Head of caudate nucleus (tissue), 42 donors: ENCODE data around the gene USP30.

Experiments used
- DNase-seq, 42 donors: peaks; one replicate each; pipeline versions ENCODE4 v3.0.0 to v3.0.0-alpha.2; 2020 to 2021; ENCODE audit warnings: mixed read lengths in 7 of 42
- intact Hi-C: fragments of 100-400 bp; cut with DNase I; formaldehyde crosslinking; loops from one replicate; pipeline ENCODE4 v1.15.0; 2022

The USP30 gene

GRCh38 chr12:109114644-109115043 lies 62.3 kb downstream of the USP30 start:
- intact Hi-C loops: loop anchor here (10.0 kb wide), 1 partner anchor 270 kb away; no protein-coding TSS in a partner anchor
- no peak for DNase-seq

GRCh38 chr12:109115404-109115757 lies 63.0 kb downstream of the USP30 start:
- intact Hi-C loops: loop anchor here (10.0 kb wide), 1 partner anchor 269 kb away; no protein-coding TSS in a partner anchor
- peak in 1 of 42 donors; percentile 18 for DNase-seq

- intact Hi-C loops: loop anchor here (10.0 kb wide), 1 partner anchor 269 kb away; no protein-coding TSS in a partner anchor
Observed at GRCh38 chr12:109115758-109116610, 63.6 kb downstream of the USP30 start, which contains the start of gene ACACB. Gene ACACB (plus strand): TSS chr12:109116587. CDS start chr12:109139406, 22,819 bp downstream.

GRCh38 chr12:109116611-109116949 lies 64.2 kb downstream of the USP30 start:
- intact Hi-C loops: loop anchor here (10.0 kb wide), 1 partner anchor 268 kb away; no protein-coding TSS in a partner anchor
- no peak for DNase-seq

More at GRCh38 chr12:109115758-109116610, 63.6 kb downstream of the USP30 start, which contains the start of gene ACACB:
- peak; percentile 46 to 89 (median 69) for DNase-seq

DNA sequence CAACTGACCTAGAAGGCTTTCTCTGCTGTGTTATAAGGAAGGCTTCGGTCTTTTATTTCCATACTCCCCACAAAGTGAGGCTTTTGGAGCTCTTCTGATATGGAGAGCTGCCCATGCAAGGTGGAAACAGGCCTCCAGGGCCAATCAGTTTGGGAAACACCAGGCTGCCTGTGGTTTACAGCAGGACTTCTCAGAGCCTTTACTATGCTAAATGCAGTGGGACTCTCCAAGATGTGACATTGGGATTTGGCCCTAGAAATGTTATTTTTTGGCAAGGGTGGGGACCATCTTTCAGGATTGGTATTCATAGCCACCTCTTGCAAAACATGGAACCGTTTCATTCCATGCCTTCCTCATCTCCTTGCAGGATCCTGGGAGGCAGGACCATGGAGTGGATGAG lies 67.7 kb downstream of the USP30 start:
- intact Hi-C loops: no loop called here
- no peak for DNase-seq

- intact Hi-C loops: no loop called here
- DNase-seq: no peak
Observed at GRCh38 chr12:109120557-109120956, 68.2 kb downstream of the USP30 start.

DNA sequence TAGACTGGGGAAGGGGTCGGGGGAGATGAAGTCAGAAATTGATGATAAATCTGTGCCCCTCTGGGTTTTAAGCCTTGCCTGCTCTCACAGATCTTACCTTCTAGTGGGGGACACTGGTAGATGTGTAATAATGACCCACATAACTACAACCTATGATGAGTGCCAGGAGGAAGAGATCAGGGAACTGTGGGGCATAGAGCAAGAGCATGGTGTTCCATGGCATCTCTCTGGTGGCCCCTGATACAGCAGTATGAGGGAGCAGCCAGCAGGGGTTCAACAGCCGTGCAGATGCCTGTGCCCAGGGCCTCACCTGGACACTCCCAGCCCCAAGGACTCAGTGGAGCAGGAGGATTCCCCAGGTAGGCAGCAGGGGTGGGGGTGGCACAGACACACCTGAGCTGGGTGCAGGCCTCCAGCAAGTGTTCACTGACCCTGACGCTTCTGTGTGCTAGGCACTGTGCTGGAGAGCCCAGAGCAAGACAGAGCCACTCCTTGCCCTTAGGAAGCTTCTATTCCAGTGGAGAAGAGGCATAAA lies 69.0 kb downstream of the USP30 start:
- intact Hi-C loops: no loop called here
- no peak for DNase-seq

DNA sequence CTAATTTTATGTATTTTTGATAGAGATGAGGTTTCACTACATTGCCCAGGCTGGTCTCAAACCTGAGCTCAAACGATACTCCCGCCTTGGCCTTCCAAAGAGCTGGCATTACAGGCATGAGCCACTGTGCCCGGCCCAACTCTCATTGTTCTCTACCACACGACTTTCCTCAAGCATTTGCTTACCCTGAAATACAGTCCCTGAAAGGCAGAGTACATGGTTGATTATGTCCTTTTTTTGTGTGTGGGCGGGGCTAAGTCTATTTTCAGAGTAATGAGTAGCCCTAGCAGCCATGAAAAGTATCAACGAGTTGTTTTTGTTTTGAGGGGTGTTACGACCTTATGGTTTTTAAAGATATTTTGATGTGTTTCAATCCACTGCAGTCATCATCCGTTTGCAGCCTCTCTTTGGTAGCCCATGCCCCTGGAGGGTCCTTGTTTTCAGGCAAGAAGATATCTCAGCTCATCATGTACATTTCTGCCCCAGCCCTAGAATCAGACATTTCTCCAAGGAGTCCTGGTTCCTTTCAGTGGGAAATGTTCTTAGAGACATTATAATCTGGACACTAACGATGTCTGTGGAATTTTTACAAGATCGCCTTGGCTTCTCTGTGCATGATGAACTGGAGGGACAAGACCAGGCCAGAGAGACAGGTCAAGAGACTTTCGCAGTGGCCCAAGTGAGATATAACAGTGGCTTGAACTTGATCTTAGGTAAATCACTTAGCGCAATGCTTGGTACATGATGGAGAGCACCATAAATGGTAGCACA lies 72.7 kb downstream of the USP30 start:
- intact Hi-C loops: no loop called here
- DNase-seq: no peak

GRCh38 chr12:109125791-109126190 lies 73.4 kb downstream of the USP30 start:
- no peak for DNase-seq
- intact Hi-C loops: no loop called here

- intact Hi-C loops: no loop called here
- DNase-seq: no peak
Observed at GRCh38 chr12:109126784-109127183, 74.4 kb downstream of the USP30 start.

DNA sequence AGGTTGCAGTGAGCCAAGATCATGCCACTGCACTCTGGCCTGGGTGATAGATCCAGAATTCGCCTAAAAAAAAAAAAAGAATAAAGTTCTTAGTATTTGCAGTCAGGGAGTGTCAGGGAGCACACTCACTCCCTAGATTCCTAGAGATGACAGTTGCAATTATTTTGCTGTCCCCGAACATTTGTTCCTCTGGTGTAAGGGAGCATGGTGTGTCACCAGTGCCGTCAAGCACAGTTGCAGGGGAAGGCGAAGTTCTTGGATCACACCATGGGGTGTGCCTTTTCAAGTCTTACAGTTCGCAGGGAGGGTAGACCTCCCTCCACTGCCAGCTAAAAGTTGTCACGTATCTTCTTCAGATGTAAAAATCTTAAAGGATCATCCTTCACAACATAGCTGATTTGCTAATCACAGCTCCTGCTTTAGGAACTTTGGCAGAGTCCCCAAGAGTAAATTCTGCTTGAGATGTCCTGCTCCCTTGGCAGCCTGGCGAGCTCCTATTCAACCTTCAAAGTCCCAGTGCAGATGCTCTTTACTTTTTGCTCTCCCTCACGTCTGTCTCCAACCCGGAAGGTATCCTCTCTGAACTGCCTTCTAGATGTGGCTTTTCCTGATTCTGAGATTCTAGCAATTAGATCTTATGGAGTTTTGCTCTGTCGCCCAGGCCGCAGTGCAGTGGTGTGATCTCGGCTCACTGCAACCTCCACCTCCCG lies 75.3 kb downstream of the USP30 start:
- intact Hi-C loops: no loop called here
- DNase-seq: no peak

GRCh38 chr12:109130297-109131153 lies 78.1 kb downstream of the USP30 start:
- no peak for DNase-seq
- intact Hi-C loops: no loop called here

- DNase-seq: peak in 22 of 42 donors; percentile 9 to 73 (median 38)
- intact Hi-C loops: no loop called here
Observed at GRCh38 chr12:109131154-109132050, 79.0 kb downstream of the USP30 start.

DNA sequence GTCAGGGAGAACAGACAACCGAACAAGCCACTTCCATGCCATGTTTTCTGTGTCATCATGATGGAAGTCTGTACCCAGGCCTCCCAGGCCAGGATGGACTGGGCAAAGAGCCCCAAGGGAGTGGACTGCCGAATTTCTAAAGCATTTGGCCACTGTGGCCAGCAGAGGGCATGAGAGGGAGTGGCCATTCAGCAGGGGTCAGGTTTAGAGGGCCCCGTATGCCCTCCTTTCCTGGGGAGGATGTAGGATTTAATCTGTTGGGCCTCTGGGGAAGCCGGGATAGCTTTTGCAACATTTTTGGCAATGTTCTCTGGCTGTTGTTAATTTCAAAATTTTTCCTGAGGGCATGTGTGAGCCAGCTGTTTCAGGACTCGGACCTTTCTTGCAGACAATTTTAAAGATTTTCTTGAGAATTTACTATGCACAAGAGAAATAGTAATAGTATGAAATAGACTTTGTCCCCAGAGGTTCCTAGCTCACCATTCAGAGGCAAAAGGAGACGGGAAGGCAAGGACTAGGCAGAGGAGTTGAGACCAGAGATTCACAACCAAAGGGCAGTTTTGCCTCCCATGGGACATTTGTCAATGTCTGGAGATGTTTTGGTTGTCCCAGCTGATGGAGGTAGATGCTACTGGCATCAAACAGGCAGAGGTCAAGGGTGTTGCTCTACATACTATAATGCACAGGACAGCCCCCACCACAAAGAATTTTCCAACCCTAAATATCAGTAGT lies 82.0 kb downstream of the USP30 start:
- DNase-seq: peak in 13 of 42 donors; percentile 8 to 72 (median 33)

DNA sequence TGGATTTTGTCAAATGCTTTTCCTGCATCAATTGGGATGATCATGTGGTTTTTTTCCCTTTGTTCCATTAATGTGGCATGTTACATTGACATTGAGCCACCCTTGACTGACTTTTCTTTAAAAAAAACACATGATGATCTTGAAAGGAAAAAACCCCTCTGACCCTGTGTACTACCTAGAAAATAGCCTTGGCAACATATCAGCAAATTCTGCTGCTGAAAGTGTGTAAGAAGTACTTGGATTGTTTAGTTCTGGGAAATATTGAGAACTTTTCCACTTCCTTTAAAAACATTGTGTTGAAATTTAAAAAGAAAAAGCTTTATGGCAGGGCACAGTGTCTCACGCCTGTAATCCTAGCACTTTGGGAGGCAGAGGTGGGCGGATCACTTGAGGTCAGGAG lies 84.7 kb downstream of the USP30 start:
- intact Hi-C loops: no loop called here
- no peak for DNase-seq

More for the DNA sequence above, 82.0 kb downstream of the USP30 start:
- intact Hi-C loops: no loop called here
